Vagina (tissue), 2 donors: ENCODE data around the gene ABCB8. TPM values are rescaled to one million over a fixed set of nuclear protein-coding genes. Genes with fewer than 3 reads are reported as not detected.

Experiments used
- DNase-seq, 2 donors: peaks; one replicate each; pipeline ENCODE4 v3.0.0-alpha.2; 2017; ENCODE audit errors: extremely low spot score in 2 of 2
- H3K27ac ChIP-seq: fragments of 200-600 bp; sonication (generic); one replicate; pipeline ENCODE4 v1.5.1; 2019
- H3K27me3 ChIP-seq: fragments of 200-600 bp; sonication (generic); one replicate; pipeline ENCODE4 v1.5.1; 2019
- H3K36me3 ChIP-seq, 2 donors: fragments of 200-600 bp; sonication (generic); one replicate each; pipeline ENCODE4 v1.5.1; 2017 to 2019
- H3K4me1 ChIP-seq: fragments of 200-600 bp; sonication (generic); one replicate; pipeline ENCODE4 v1.5.1; 2019
- H3K4me3 ChIP-seq, 2 donors: fragments of 200-600 bp; sonication (generic); 1 replicate in 1 of 2; 2 replicates in 1 of 2; pipeline ENCODE4 v1.5.1; 2016 to 2019
- H3K9me3 ChIP-seq: fragments of 200-600 bp; sonication (generic); one replicate; pipeline ENCODE4 v1.5.1; 2019
- POLR2A ChIP-seq, 2 donors: fragments of 450-650 bp; IDR thresholded peaks; one replicate each; pipeline ENCODE4 v1.6.1; 2017; ENCODE audit warnings: antibody characterized with exemption in 2 of 2, mild to moderate bottlenecking in 2 of 2, moderate library complexity in 2 of 2
- POLR2AphosphoS5 ChIP-seq, 2 donors: sonication (generic); formaldehyde crosslinking; IDR thresholded peaks; one replicate each; pipeline ENCODE4 v1.9.0; 2017; ENCODE audit warnings: antibody characterized with exemption in 2 of 2, mild to moderate bottlenecking in 2 of 2, low read depth in 1 of 2; ENCODE audit not compliant: insufficient read depth in 1 of 2
- intact Hi-C: fragments of 100-400 bp; cut with DNase I; formaldehyde crosslinking; loops from one replicate; pipeline ENCODE4 v1.15.1; 2023
- total RNA-seq: library from RNA; depleted of rRNA; stranded (reverse); fragments of >200 nt; gene quantifications from one replicate; pipeline ENCODE4 v1.2.3, GENCODE V29; 2016
- TF ChIP-seq, protein P1 (sequence below), 3 experiments: fragments of 450-650 bp in 2 of 3; fragments of 200-600 bp in 1 of 3; sonication (generic) in 1 of 3; IDR thresholded peaks; one replicate each; pipeline ENCODE4 v1.5.1; 2017 to 2019; ENCODE audit warnings: antibody characterized with exemption in 3 of 3, mild to moderate bottlenecking in 2 of 3, moderate library complexity in 2 of 3

Gene ABCB8
- total RNA-seq, 1 donor from 2014 or later = 38.3 TPM

DNA sequence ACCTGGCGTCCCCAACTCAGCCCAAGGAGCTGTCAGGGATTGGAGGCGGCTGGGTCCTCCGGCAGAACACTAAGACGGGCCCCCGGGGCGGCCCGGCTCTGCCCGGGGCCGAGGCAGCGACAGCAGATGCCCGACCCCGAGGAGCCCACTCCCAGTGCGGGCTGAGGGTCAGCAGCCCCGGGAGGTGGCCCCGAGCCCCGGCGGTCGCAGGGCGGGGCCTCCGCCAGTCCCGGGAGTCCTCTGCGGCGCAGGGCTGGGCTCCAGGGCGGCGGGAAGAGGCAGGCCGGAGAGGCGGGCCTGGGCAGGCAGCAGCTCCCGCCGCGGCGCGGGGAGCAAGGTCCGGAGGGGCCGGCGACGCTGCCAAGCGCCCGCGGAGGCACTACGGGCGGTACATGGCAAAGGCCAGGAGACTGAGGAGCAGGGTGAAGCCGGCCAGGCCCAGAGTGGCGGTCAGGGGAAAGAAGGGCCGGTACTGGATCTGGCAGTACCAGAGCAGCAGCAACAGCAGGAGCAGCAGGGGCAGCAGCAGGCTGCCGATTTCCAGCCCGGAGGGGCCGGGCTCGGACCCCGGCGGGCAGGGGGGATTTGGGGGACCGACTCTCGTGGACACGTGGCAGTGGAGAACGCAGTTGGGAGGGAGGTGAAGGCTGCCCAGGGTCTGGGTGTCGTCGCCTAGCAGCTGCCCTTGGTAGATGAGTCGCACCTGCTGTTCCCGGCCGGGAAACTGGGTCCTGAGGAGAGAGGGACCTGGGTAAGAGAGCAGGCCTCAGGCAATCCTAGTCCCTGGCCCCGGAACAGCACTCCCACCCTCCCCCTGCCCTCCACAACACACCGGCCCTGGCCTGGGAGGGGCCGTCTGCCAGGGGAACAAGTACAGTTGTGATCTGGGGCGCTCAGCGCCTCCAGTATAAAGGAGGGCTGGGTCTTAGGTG, 53.2 kb downstream of the ABCB8 start:
- no peaks in the 10 kb centered on the region for H3K9me3 ChIP-seq
- peaks cover 65% of the 10 kb centered on the region for H3K4me1 ChIP-seq
- DNase-seq = no peak
- no peak for TF ChIP-seq POLR2A (IDR thresholded peaks at IDR 0.05)
- TF ChIP-seq POLR2AphosphoS5 (IDR thresholded peaks at IDR 0.05; ENCODE audit: insufficient read depth in 1 of 2, low read depth in 1 of 2) = no peak
- TF ChIP-seq, protein P1, sequence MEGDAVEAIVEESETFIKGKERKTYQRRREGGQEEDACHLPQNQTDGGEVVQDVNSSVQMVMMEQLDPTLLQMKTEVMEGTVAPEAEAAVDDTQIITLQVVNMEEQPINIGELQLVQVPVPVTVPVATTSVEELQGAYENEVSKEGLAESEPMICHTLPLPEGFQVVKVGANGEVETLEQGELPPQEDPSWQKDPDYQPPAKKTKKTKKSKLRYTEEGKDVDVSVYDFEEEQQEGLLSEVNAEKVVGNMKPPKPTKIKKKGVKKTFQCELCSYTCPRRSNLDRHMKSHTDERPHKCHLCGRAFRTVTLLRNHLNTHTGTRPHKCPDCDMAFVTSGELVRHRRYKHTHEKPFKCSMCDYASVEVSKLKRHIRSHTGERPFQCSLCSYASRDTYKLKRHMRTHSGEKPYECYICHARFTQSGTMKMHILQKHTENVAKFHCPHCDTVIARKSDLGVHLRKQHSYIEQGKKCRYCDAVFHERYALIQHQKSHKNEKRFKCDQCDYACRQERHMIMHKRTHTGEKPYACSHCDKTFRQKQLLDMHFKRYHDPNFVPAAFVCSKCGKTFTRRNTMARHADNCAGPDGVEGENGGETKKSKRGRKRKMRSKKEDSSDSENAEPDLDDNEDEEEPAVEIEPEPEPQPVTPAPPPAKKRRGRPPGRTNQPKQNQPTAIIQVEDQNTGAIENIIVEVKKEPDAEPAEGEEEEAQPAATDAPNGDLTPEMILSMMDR (IDR thresholded peaks at IDR 0.05) = no peak
- peak overlapping the region; percentile 97 for H3K27ac ChIP-seq
- H3K4me3 ChIP-seq = peak overlapping the region; percentile 77 to 82
- intact Hi-C loops = loop anchor here (2.0 kb wide), 1 partner anchor 53 kb away; the partner anchor contains the start of gene ABCB8
- no peaks in the 10 kb centered on the region for H3K27me3 ChIP-seq
- H3K36me3 ChIP-seq = peaks cover 0 to 3% of the 10 kb centered on the region in 2 donors

DNA sequence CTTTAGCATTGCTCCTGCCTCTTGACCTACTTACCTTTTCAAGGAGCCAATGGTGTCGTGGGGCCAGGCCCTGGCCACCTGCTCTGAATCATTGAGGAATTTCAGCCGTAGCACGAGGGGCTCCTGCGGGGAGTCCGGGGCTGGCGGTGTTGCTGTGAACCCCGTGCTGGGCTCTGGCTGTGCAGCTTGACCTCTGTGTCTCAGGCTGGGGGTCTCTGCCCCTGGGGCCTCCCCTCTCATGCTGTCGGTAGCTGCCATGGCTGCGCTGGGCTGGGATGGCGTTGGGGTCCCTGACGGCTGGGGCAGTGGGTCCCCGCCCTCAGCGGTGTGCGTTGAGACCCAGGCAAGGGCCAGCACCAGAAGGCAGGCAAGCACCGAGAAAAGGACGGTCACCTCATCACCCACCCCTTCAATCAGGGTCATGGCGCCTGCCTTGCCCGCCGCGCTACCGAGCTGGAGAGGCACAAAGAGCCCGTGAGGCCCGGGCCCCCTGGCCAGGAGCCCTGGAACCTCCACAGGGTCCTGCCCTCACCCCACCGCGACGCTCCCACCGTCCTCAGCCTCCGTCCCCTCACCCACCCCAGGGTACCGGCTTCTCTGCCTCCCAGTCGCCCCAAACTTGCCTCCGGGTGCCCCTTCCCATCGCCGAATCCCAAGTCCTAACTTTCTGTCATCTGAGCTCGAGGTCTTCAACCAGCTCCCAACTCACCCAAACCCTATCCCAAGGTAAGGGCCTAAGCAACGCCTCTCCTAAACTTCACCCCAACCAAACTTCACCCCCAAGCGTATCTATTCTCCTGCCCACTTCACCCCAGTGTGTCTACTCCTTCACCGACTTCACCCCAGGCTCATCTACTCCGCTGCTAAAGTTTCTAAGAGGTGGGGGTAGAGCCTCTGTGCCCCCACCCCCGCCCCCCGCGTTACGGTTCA, 54.2 kb downstream of the ABCB8 start:
- Histone ChIP-seq H3K27me3 (no peaks in the 10 kb centered on the region), H3K9me3 (no peaks in the 10 kb centered on the region), H3K36me3 (no peaks in the 10 kb centered on the region), H3K4me3 (peak overlapping the region; percentile 77 to 82), H3K27ac (peak overlapping the region; percentile 97), H3K4me1 (peaks cover 62% of the 10 kb centered on the region)
- intact Hi-C loops = loop anchor here (2.0 kb wide), 1 partner anchor 54 kb away; the partner anchor contains the start of gene ABCB8
- TF ChIP-seq, protein P1 (IDR thresholded peaks at IDR 0.05) = no peak
- TF ChIP-seq POLR2AphosphoS5 (IDR thresholded peaks at IDR 0.05; ENCODE audit: insufficient read depth in 1 of 2, low read depth in 1 of 2) (no peak), POLR2A (IDR thresholded peaks at IDR 0.05) (no peak)
- DNase-seq = no peak

DNA sequence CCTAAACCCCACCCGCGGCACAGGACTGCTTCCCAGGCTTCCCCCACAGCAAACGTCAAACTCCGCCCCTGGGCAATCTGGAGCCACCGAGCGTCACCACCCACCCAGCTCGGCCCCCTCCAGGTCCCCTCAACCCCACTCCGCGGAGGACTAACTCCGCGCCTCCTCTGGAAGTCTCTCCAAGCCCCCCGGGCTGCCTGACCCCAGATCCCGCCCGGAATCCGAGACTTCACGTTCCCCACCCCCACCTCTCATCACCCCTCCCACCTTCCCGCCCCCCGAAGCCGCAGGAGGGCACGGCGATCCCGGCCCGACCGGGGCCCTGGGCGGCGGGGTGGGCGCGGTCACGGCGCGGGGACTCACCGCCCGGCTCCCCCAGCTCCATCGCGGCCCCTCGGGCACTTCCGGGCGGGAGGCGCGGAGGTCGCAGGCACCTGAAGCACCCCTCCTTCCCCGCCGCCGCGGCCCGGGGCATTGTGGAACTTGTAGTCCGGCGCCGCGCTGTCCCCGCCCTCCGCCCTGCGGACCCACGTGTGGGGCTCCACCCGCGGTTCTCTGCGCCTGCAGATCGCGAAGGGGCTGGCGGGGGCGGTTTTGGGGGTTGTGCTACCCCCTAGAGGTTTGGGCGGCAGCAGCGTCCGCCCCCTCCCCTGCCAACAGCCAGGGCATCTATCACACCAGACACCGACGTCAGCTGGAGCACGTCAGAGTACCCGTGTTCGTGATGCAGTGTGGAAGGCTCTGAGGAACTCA, 55.0 kb downstream of the ABCB8 start, which contains the start of gene TMUB1:
TSS of gene TMUB1 (minus strand) at position 423 of the 753 bp plus-strand sequence. CDS start 930 bp downstream, outside the sequence.
- Histone ChIP-seq H3K4me3 (peak within 1 kb of the TSS; percentile 77 to 82), H3K36me3 (no peaks in the 10 kb centered on the region), H3K27ac (peak within 1 kb of the TSS; percentile 97), H3K4me1 (peaks cover 62% of the 10 kb centered on the region), H3K27me3 (no peaks in the 10 kb centered on the region), H3K9me3 (no peaks in the 10 kb centered on the region)
- peak in 1 of 2 donors; percentile 39 for TF ChIP-seq POLR2A (IDR thresholded peaks at IDR 0.05)
- TF ChIP-seq, protein P1 (IDR thresholded peaks at IDR 0.05) = no peak
- TF ChIP-seq POLR2AphosphoS5 (IDR thresholded peaks at IDR 0.05; ENCODE audit: insufficient read depth in 1 of 2, low read depth in 1 of 2) = peak in 1 of 2 donors; percentile 69
- no peak for DNase-seq
- intact Hi-C loops = loop anchor here (2.0 kb wide), 1 partner anchor 54 kb away; the partner anchor contains the start of gene ABCB8

DNA sequence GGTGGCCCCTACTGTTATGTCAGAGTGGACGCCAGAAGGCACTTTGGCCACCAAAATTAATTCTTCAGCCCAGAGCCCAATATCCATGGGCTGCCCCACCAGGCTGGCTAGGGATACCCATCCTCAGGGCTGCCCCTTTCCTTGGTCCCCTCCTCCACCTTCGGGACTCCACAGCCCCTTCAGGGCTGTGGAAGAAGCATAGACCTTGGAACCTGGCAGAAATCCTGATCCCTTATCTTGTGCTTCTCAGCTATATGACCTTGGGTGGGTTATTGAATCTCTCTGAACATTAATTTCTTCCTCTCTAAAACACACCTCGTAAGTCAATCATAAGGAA, 55.5 kb downstream of the ABCB8 start:
- Histone ChIP-seq H3K4me1 (peaks cover 62% of the 10 kb centered on the region), H3K4me3 (peak overlapping the region; percentile 77 to 82), H3K9me3 (no peaks in the 10 kb centered on the region), H3K27me3 (no peaks in the 10 kb centered on the region), H3K36me3 (no peaks in the 10 kb centered on the region), H3K27ac (peak overlapping the region; percentile 97)
- TF ChIP-seq POLR2A (IDR thresholded peaks at IDR 0.05) (no peak), POLR2AphosphoS5 (IDR thresholded peaks at IDR 0.05; ENCODE audit: insufficient read depth in 1 of 2, low read depth in 1 of 2) (no peak)
- TF ChIP-seq, protein P1 (IDR thresholded peaks at IDR 0.05) = no peak
- no peak for DNase-seq
- intact Hi-C loops = loop anchor here (2.0 kb wide), 1 partner anchor 55 kb away; the partner anchor contains the start of gene ABCB8
